HEK293 (cell line): ENCODE results near the gene PTGIR.

Source experiments
- CTCF ChIA-PET: fragments of 350-600 bp; formaldehyde crosslinking; extraction: SDS; loops from one replicate; lab custom pipeline; 2021; ENCODE audit warnings: antibody characterized with exemption; lab: Yijun Ruan, JAX
- POLR2A ChIA-PET: fragments of 300-600 bp; formaldehyde crosslinking; extraction: SDS; loops from one replicate; lab custom pipeline; 2020; ENCODE audit warnings: antibody characterized with exemption, inconsistent platforms; lab: Yijun Ruan, JAX
- H3K27ac ChIP-seq: fragments of 200-500 bp; sonication (Bioruptor generic); 2 replicates; pipeline ENCODE4 v1.5.1; 2014; ENCODE audit warnings: low read depth, low read length, control low read depth, inconsistent platforms; ENCODE audit errors: extremely low read depth
- H3K36me3 ChIP-seq, 2 experiments: fragments of 200-500 bp in 1 of 2; sonication (Bioruptor generic) in 1 of 2; 1 replicate in 1 of 2; 2 replicates in 1 of 2; pipeline ENCODE4 v1.5.1; 2014 to 2017; ENCODE audit warnings: inconsistent platforms in 2 of 2, low read length in 2 of 2; ENCODE audit not compliant: control insufficient read depth in 2 of 2, insufficient read depth in 1 of 2
- H3K4me1 ChIP-seq: fragments of 200-500 bp; sonication (Bioruptor generic); 2 replicates; pipeline ENCODE4 v1.5.1; 2014; ENCODE audit warnings: mild to moderate bottlenecking, low read length, inconsistent platforms; ENCODE audit not compliant: control insufficient read depth, insufficient read depth
- H3K4me3 ChIP-seq: 2 replicates; pipeline ENCODE4 v1.5.1; 2011; ENCODE audit warnings: low read depth, mild to moderate bottlenecking, control low read depth, low read length, moderate library complexity
- H3K9me3 ChIP-seq: fragments of 200-500 bp; sonication (Bioruptor generic); 2 replicates; pipeline ENCODE4 v1.5.1; 2014; ENCODE audit warnings: low read depth, low read length, inconsistent platforms; ENCODE audit not compliant: control insufficient read depth, insufficient read depth
- AEBP2 ChIP-seq: fragments of 450-650 bp; formaldehyde crosslinking; IDR thresholded peaks from 2 replicates; pipeline ENCODE4 v1.5.1; 2016; ENCODE audit warnings: missing biosample characterization, missing genetic modification characterization, borderline replicate concordance
- EGR2 ChIP-seq: fragments of 450-650 bp; formaldehyde crosslinking; IDR thresholded peaks from 2 replicates; pipeline ENCODE4 v1.5.1; 2016; ENCODE audit warnings: low read depth, missing biosample characterization, missing genetic modification characterization
- GLI4 ChIP-seq: fragments of 450-650 bp; formaldehyde crosslinking; IDR thresholded peaks from 2 replicates; pipeline ENCODE4 v1.5.1; 2016; ENCODE audit warnings: missing biosample characterization, missing genetic modification characterization
- GLIS1 ChIP-seq: fragments of 450-650 bp; formaldehyde crosslinking; IDR thresholded peaks from 2 replicates; pipeline ENCODE4 v1.5.1; 2016; ENCODE audit warnings: missing biosample characterization, missing genetic modification characterization
- HOXD13 ChIP-seq: sonication (generic); formaldehyde crosslinking; IDR thresholded peaks from 2 replicates; pipeline ENCODE4 v1.8.0; 2022; ENCODE audit warnings: missing genetic modification reagents, borderline replicate concordance
- PBX3 ChIP-seq: sonication (generic); formaldehyde crosslinking; IDR thresholded peaks from 2 replicates; pipeline ENCODE4 v1.8.1; 2022; ENCODE audit warnings: mild to moderate bottlenecking, moderate library complexity, missing genetic modification reagents
- SCRT2 ChIP-seq: fragments of 450-650 bp; formaldehyde crosslinking; IDR thresholded peaks from 2 replicates; pipeline ENCODE4 v1.5.1; 2016; ENCODE audit warnings: missing biosample characterization, missing genetic modification characterization
- ZBTB17 ChIP-seq: fragments of 450-650 bp; formaldehyde crosslinking; IDR thresholded peaks from 2 replicates; pipeline ENCODE4 v1.5.1; 2016; ENCODE audit warnings: missing biosample characterization, missing genetic modification characterization
- ZBTB8A ChIP-seq: fragments of 450-650 bp; formaldehyde crosslinking; IDR thresholded peaks from 2 replicates; pipeline ENCODE4 v1.5.1; 2016; ENCODE audit warnings: missing biosample characterization, missing genetic modification characterization
- ZFP41 ChIP-seq: fragments of 450-650 bp; formaldehyde crosslinking; IDR thresholded peaks from 2 replicates; pipeline ENCODE4 v1.5.1; 2016; ENCODE audit warnings: missing biosample characterization, missing genetic modification characterization, borderline replicate concordance
- ZFP69B ChIP-seq: fragments of 450-650 bp; formaldehyde crosslinking; IDR thresholded peaks from 2 replicates; pipeline ENCODE4 v1.5.1; 2016; ENCODE audit warnings: missing biosample characterization, missing genetic modification characterization
- ZNF114 ChIP-seq: fragments of 450-650 bp; formaldehyde crosslinking; IDR thresholded peaks from 2 replicates; pipeline ENCODE4 v1.5.0; 2017; ENCODE audit warnings: missing biosample characterization, missing genetic modification characterization
- ZNF19 ChIP-seq: fragments of 450-650 bp; formaldehyde crosslinking; IDR thresholded peaks from 2 replicates; pipeline ENCODE4; 2016; ENCODE audit warnings: missing biosample characterization, missing genetic modification characterization, low read depth
- ZNF23 ChIP-seq: fragments of 450-650 bp; formaldehyde crosslinking; IDR thresholded peaks from 2 replicates; pipeline ENCODE4 v1.5.1; 2016; ENCODE audit warnings: missing biosample characterization, missing genetic modification characterization, borderline replicate concordance
- ZNF341 ChIP-seq: fragments of 450-650 bp; formaldehyde crosslinking; IDR thresholded peaks from 2 replicates; pipeline ENCODE4; 2016; ENCODE audit warnings: low read depth, missing biosample characterization, missing genetic modification characterization
- ZNF510 ChIP-seq: fragments of 450-650 bp; formaldehyde crosslinking; IDR thresholded peaks from 2 replicates; pipeline ENCODE4 v1.5.1; 2018; ENCODE audit warnings: mild to moderate bottlenecking, missing genetic modification characterization, missing biosample characterization; ENCODE audit not compliant: insufficient replicate concordance
- ZNF571 ChIP-seq: fragments of 450-650 bp; formaldehyde crosslinking; IDR thresholded peaks from 2 replicates; pipeline ENCODE4 v1.5.0; 2017; ENCODE audit warnings: missing biosample characterization, missing genetic modification characterization
- ZNF585B ChIP-seq: fragments of 450-650 bp; formaldehyde crosslinking; IDR thresholded peaks from 2 replicates; pipeline ENCODE4 v1.5.1; 2016; ENCODE audit warnings: missing biosample characterization, missing genetic modification characterization
- ZNF623 ChIP-seq: fragments of 450-650 bp; formaldehyde crosslinking; IDR thresholded peaks from 2 replicates; pipeline ENCODE4 v1.5.1; 2016; ENCODE audit warnings: missing biosample characterization, missing genetic modification characterization
- ZNF692 ChIP-seq: fragments of 450-650 bp; formaldehyde crosslinking; IDR thresholded peaks from 2 replicates; pipeline ENCODE4 v1.5.1; 2016; ENCODE audit warnings: missing biosample characterization, missing genetic modification characterization
- ZNF768 ChIP-seq: fragments of 450-650 bp; formaldehyde crosslinking; IDR thresholded peaks from 2 replicates; pipeline ENCODE4 v1.5.1; 2018; ENCODE audit warnings: missing biosample characterization, mild to moderate bottlenecking, missing genetic modification characterization
- ZNF776 ChIP-seq: fragments of 450-650 bp; formaldehyde crosslinking; IDR thresholded peaks from 2 replicates; pipeline ENCODE4 v1.5.0; 2017; ENCODE audit warnings: missing biosample characterization, missing genetic modification characterization, borderline replicate concordance
- ZSCAN23 ChIP-seq: fragments of 450-650 bp; formaldehyde crosslinking; IDR thresholded peaks from 2 replicates; pipeline ENCODE4 v1.5.1; 2016; ENCODE audit warnings: missing biosample characterization, missing genetic modification characterization
- TF ChIP-seq, protein P1 (sequence below): fragments of 450-650 bp; formaldehyde crosslinking; optimal IDR thresholded peaks from 2 replicates; pipeline ENCODE3; 2016; ENCODE audit warnings: missing biosample characterization, mild to moderate bottlenecking, missing genetic modification characterization
- TF ChIP-seq, protein P2 (sequence below): fragments of 450-650 bp; formaldehyde crosslinking; conservative IDR thresholded peaks from 2 replicates; pipeline ENCODE4 v1.5.1; 2016; ENCODE audit warnings: low read depth, missing biosample characterization, missing genetic modification characterization

Gene PTGIR

DNA sequence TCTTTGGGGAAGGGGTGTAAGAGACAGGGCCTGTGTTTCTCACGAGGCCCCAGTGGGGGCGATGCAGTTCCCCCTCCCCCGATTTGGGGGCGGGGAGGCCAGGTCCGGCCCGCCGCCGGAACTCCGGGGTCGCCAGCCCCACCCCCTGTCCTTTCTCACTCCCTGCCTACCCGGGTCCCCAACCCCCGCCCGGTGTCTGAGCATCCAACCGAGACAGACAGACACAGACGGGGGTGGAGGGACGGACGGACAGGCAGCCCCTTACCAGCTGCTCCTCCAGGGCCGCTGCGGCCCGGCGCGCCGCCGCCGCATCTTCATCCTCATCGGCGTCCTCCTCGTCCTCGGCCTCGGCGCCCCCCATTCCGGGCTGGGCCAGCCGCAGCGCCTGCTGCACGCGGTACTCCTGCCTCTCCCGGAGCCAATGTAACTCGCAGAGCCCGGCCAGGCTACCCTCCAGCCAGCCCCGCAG lies 35.7 kb upstream of the PTGIR start (continued):
- TF ChIP-seq GLIS1 (tag by site-specific recombination) (no peak), EGR2 (tag by site-specific recombination) (no peak), ZNF114 (tag by site-specific recombination) (no peak), GLI4 (no peak), ZNF571 (tag by site-specific recombination) (no peak), AEBP2 (tag by site-specific recombination) (no peak), SCRT2 (tag by site-specific recombination) (no peak), ZSCAN23 (no peak), ZNF692 (tag by site-specific recombination) (peak; percentile 46; the same call in 1 of the 2 replicates), PBX3 (CRISPR knock-in tag) (0 out of 2 replicates have a peak, but pooled peaks have one; percentile 35), ZFP69B (tag by site-specific recombination) (peak; percentile 24; the same call in 1 of the 2 replicates)
- TF ChIP-seq, protein P1, sequence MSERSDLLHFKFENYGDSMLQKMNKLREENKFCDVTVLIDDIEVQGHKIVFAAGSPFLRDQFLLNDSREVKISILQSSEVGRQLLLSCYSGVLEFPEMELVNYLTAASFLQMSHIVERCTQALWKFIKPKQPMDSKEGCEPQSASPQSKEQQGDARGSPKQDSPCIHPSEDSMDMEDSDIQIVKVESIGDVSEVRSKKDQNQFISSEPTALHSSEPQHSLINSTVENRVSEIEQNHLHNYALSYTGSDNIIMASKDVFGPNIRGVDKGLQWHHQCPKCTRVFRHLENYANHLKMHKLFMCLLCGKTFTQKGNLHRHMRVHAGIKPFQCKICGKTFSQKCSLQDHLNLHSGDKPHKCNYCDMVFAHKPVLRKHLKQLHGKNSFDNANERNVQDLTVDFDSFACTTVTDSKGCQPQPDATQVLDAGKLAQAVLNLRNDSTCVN (tag by site-specific recombination) = peak; percentile 30

DNA sequence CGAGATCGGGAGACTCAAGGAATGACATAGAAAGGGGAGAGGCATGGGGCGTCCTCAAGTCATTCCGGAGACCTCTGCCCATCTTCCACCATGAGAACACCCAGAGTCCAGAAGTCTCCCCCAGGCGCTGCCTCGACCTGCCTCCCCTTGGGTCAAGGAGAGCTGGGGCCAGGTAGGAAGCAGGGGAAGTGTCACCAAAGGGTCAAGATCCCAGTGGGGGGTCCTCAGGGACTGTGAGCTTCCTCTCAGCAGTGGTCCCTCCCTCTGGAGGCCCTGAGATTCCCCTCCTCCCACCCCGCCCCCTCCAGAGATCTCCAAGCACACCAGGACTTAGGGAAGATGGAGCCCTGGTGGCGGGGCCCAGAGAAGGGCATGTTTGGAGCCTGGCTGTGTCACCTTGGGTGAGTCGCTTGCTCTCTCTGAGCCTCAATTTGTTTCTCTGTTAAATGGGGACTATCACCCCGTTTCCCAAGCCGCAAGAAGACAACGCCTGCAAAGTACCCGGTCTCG lies 35.2 kb upstream of the PTGIR start:
- H3K27ac ChIP-seq = no peak overlapping the region
- ChIA-PET POLR2A (interaction anchor here (1.5 to 2.7 kb wide), 2 partner anchors 14 to 28 kb away, joined by 7 to 11 read pairs; no protein-coding TSS in a partner anchor), CTCF (interaction anchor here (0.6 to 7.6 kb wide), 10 partner anchors 14 to 313 kb away, joined by 3 to 327 read pairs (median 4); partner anchors contain the start of gene PPP5C)
- no peak overlapping the region for H3K4me3 ChIP-seq
- H3K36me3 ChIP-seq = no peaks in the 10 kb centered on the region; a peak in 1 of 3 replicates
- H3K9me3 ChIP-seq = no peaks in the 10 kb centered on the region
- peaks cover 21% of the 10 kb centered on the region for H3K4me1 ChIP-seq
- TF ChIP-seq ZNF19 (no peak), HOXD13 (CRISPR knock-in tag) (no peak), ZNF341 (tag by site-specific recombination) (peak; percentile 50), ZNF623 (tag by site-specific recombination) (no peak), ZNF776 (tag by site-specific recombination) (no peak), ZBTB8A (no peak), ZNF585B (no peak), ZNF768 (tag by site-specific recombination) (peak; percentile 47), ZNF510 (no peak), ZBTB17 (tag by site-specific recombination) (peak; percentile 16), ZFP41 (tag by site-specific recombination) (no peak), ZNF23 (no peak), ZNF114 (tag by site-specific recombination) (no peak)
- TF ChIP-seq, protein P1 (tag by site-specific recombination) = no peak
- TF ChIP-seq, protein P2, sequence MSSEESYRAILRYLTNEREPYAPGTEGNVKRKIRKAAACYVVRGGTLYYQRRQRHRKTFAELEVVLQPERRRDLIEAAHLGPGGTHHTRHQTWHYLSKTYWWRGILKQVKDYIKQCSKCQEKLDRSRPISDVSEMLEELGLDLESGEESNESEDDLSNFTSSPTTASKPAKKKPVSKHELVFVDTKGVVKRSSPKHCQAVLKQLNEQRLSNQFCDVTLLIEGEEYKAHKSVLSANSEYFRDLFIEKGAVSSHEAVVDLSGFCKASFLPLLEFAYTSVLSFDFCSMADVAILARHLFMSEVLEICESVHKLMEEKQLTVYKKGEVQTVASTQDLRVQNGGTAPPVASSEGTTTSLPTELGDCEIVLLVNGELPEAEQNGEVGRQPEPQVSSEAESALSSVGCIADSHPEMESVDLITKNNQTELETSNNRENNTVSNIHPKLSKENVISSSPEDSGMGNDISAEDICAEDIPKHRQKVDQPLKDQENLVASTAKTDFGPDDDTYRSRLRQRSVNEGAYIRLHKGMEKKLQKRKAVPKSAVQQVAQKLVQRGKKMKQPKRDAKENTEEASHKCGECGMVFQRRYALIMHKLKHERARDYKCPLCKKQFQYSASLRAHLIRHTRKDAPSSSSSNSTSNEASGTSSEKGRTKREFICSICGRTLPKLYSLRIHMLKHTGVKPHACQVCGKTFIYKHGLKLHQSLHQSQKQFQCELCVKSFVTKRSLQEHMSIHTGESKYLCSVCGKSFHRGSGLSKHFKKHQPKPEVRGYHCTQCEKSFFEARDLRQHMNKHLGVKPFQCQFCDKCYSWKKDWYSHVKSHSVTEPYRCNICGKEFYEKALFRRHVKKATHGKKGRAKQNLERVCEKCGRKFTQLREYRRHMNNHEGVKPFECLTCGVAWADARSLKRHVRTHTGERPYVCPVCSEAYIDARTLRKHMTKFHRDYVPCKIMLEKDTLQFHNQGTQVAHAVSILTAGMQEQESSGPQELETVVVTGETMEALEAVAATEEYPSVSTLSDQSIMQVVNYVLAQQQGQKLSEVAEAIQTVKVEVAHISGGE (tag by site-specific recombination) = no peak
